Psoas muscle (tissue), 8 donors: ENCODE data around the gene KCTD6. TPM values are rescaled to one million over a fixed set of nuclear protein-coding genes. Genes with fewer than 3 reads are reported as not detected.
A peak's percentile ranks its signal among the peaks of the same experiment; 100 is the strongest.

ENCODE experiments used
- ATAC-seq, 4 donors: fragments of 200-7000 bp; cut with Tn5 transposase; one replicate each; pipeline ENCODE4 v1.9.1; 2020; ENCODE audit warnings: moderate library complexity in 3 of 4, mild to moderate bottlenecking in 2 of 4
- DNase-seq, 2 donors: peaks; one replicate each; pipeline ENCODE4 v3.0.0-alpha.2; 2020
- H3K27ac ChIP-seq: fragments of 200-600 bp; one replicate; pipeline ENCODE4 v1.8.0; 2022
- H3K27me3 ChIP-seq, 3 donors: fragments of 200-600 bp in 1 of 3; one replicate each; pipeline versions ENCODE4 v1.6.1 to v1.8.0; 2013 to 2022; ENCODE audit warnings: low read length in 2 of 3, mild to moderate bottlenecking in 2 of 3, moderate library complexity in 1 of 3; ENCODE audit not compliant: insufficient read depth in 3 of 3
- H3K36me3 ChIP-seq, 2 donors: fragments of 200-600 bp in 1 of 2; one replicate each; pipeline versions ENCODE4 v1.6.1 to v1.8.0; 2013 to 2022; ENCODE audit warnings: low read depth in 1 of 2, mild to moderate bottlenecking in 1 of 2, moderate library complexity in 1 of 2; ENCODE audit not compliant: insufficient read depth in 1 of 2
- H3K4me1 ChIP-seq: fragments of 200-600 bp; one replicate; pipeline ENCODE4 v1.8.0; 2022
- H3K4me3 ChIP-seq: fragments of 200-600 bp; one replicate; pipeline ENCODE4 v1.8.0; 2022; ENCODE audit warnings: mild to moderate bottlenecking
- H3K9me3 ChIP-seq: fragments of 200-600 bp; one replicate; pipeline ENCODE4 v1.8.0; 2022
- CTCF ChIP-seq: fragments of 200-600 bp; IDR thresholded peaks from one replicate; pipeline ENCODE4 v1.8.0; 2022; ENCODE audit warnings: antibody characterized with exemption
- WGBS, 3 donors: extraction: QIAGEN DNeasy Blood & Tissue Kit; methylation state at CpG; one replicate each; pipeline versions ENCODE4 v1.1.6 to v1.1.7; 2013; 5-methylcytosine and 5-hydroxymethylcytosine counted together
- intact Hi-C, 2 donors: fragments of 100-400 bp; cut with DNase I; formaldehyde crosslinking; loops; one replicate each; pipeline versions ENCODE4 v1.11.0 to v1.14.2; 2022
- polyA plus RNA-seq, 3 donors: library from polyadenylated mRNA; stranded (reverse); fragments of 200-250 nt; gene quantifications; one replicate each; pipeline ENCODE4 v1.2.3, GENCODE V29; 2013
- total RNA-seq, 4 donors: library from RNA; stranded (reverse); fragmentation: NEBNext Ultra II Directional in 2 of 4; extraction: Animal tissue kit (Norgen Biotek cat#: 25700) in 2 of 4; gene quantifications; one replicate each; pipeline versions ENCODE4 v1.2.1 to v1.2.4, GENCODE V29; 2021 to 2023
- donor health status: healthy with polysubstance abuse.
- donor health status: DM: no; HTN: no; CAD: no; lungs with moderate emphysema.
- donor health status: Bipolar disorder and iron deficiency.
- donor health status: healthy.
- donor health status: DM: yes; HTN: yes; CAD: no.
- donor health status: DM: no; HTN: no; CAD: no.
- donor health status: DM: no; HTN: no; CAD: no.
- donor health status: DM: yes; HTN: yes; CAD: no.

The KCTD6 gene
- total and polyA plus RNA-seq, 7 donors, result 2.6 to 11.0 (median 6.7) TPM

- no peak for ATAC-seq
- Histone ChIP-seq H3K27me3 (no peaks in the 10 kb centered on the region), H3K9me3 (no peaks in the 10 kb centered on the region), H3K4me3 (no peak overlapping the region), H3K4me1 (no peaks in the 10 kb centered on the region), H3K36me3 (no peaks in the 10 kb centered on the region), H3K27ac (no peak overlapping the region)
- intact Hi-C loops, result no loop called here
- 77 to 81% (median 78%) methylated on average over 4 of the region's 4 CpGs for WGBS, 3 donors
- TF ChIP-seq CTCF, result no peak
- DNase-seq, result no peak
Measured at GRCh38 chr3:58469096-58469495, 22.8 kb upstream of the KCTD6 start.

- H3K9me3 ChIP-seq, result no peaks in the 10 kb centered on the region
- 89 to 91% (median 90%) methylated on average over 12 of the region's 12 CpGs for WGBS, 3 donors
- no peaks in the 10 kb centered on the region for H3K4me1 ChIP-seq
- TF ChIP-seq CTCF, result no peak
- DNase-seq, result no peak
- no peak overlapping the region for H3K4me3 ChIP-seq
- intact Hi-C loops, result no loop called here
- H3K27ac ChIP-seq, result no peak overlapping the region
- ATAC-seq, result no peak
- no peaks in the 10 kb centered on the region for H3K27me3 ChIP-seq
- H3K36me3 ChIP-seq, result no peaks in the 10 kb centered on the region
Measured at GRCh38 chr3:58470363-58471024, 21.4 kb upstream of the KCTD6 start.

GRCh38 chr3:58471025-58471887 lies 20.6 kb upstream of the KCTD6 start:
- 60 to 70% (median 67%) methylated on average over 10 of the region's 10 CpGs for WGBS, 3 donors
- Histone ChIP-seq H3K27me3 (no peaks in the 10 kb centered on the region), H3K36me3 (no peaks in the 10 kb centered on the region), H3K27ac (no peak overlapping the region), H3K4me3 (no peak overlapping the region), H3K9me3 (no peaks in the 10 kb centered on the region), H3K4me1 (no peaks in the 10 kb centered on the region)
- intact Hi-C loops, result no loop called here
- ATAC-seq (peak; percentile 74 to 90 (median 80)), DNase-seq (no peak)
- TF ChIP-seq CTCF, result no peak

- Histone ChIP-seq H3K4me1 (no peaks in the 10 kb centered on the region), H3K27ac (no peak overlapping the region), H3K4me3 (no peak overlapping the region), H3K9me3 (no peaks in the 10 kb centered on the region), H3K27me3 (no peaks in the 10 kb centered on the region), H3K36me3 (no peaks in the 10 kb centered on the region)
- no peak for ATAC-seq
- intact Hi-C loops, result no loop called here
- 90 to 100% (median 92%) methylated on average over 1 of the region's 1 CpG for WGBS, 3 donors
- DNase-seq, result no peak
- no peak for TF ChIP-seq CTCF
Measured at GRCh38 chr3:58473275-58473674, 18.6 kb upstream of the KCTD6 start.
